HG03432 (cell line): ENCODE data around the gene ADGRG7.
"Not testable (repeated sequence)": the region's sequence is repeated elsewhere in the genome, so short reads cannot be mapped to it uniquely, and the experiment has no call there.

Experiments
- ATAC-seq: cut with Tn5 transposase; IDR thresholded peaks from one replicate; pipeline ENCODE4 v1.9.1; 2021; ENCODE audit warnings: mild to moderate bottlenecking, moderate library complexity; ENCODE audit not compliant: unreplicated experiment

ADGRG7 gene

DNA sequence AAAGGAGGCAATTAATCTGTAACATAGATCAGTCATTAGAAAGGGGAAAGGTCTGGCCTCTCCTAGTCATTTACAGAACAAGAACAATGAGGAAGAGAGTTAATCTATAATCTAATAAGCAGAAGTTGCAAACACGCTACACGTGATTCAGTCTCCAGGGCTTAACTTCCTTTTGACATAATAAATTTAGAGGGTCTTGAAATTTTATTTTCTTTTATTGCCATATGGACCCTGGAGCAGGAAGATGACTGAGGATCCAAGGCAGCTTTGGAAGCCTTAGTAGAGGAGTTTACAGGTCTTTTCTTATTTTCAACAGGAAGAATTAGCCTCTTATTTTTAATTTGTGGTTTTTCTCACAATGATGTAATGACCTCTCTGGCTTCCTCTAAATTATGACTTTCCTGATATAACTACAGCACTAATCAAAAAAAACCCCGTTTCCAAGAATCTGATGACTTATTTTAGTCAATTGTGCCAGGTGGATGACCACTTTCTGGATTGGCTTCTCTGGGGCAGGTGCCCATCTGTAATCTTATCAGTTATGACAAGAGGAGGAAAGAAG, 32.2 kb downstream of the ADGRG7 start:
- peak; percentile 89 for ATAC-seq

DNA sequence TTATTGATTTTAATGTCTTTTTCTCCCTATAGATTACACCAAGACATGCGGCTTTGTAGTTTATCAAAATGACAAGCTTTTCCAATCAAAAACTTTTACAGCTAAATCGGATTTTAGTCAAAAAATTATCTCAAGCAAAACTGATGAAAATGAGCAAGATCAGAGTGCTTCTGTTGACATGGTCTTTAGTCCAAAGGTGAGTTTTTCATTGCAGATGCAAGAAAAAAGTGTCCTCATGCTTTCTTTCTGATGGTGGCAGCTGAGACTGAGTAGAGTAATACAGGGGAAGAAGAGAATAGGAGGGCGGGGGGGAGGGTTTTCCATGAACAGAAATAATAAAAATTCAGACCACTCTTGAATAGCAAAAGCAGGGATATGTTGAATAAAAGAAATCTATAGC, 36.5 kb downstream of the ADGRG7 start:
- ATAC-seq = no peak

DNA sequence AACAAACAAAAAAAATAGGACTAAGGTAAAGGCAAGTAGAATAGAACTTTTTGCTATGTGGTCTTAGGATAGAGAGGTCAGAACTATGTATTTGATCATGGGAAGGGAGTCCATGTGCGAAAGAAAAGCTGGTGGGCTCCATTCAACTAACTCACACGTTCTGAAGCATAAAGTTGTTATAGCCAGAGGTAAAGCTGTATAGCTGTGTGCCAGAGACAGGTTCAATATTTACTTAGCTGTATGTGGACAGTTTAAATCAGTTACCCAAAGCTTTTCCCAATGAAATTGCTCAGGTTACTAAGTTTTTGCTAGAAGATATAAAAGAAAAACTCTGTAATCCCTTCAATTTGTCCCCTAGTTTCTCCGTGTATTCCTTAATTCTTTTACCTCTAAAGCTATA, 37.8 kb downstream of the ADGRG7 start:
- ATAC-seq = no peak

DNA sequence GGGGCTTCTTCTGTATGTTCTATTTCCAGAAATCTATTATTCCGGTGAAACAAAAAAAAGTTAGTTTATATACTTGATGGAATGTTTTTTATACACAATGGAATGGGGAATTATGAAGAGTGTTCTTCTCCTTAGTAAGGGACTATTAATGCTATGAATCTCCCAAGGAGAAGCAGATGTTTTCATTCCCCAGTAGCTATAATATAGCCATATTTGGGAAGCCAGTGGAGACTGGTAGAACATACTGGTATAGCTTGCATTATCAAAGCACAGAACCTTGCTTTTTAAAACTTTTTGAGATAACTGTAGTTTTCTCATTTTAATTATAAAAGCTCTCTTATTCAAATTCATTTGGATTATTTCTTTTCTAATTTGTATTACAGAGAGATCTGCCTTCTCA, 38.3 kb downstream of the ADGRG7 start:
- ATAC-seq = no peak

DNA sequence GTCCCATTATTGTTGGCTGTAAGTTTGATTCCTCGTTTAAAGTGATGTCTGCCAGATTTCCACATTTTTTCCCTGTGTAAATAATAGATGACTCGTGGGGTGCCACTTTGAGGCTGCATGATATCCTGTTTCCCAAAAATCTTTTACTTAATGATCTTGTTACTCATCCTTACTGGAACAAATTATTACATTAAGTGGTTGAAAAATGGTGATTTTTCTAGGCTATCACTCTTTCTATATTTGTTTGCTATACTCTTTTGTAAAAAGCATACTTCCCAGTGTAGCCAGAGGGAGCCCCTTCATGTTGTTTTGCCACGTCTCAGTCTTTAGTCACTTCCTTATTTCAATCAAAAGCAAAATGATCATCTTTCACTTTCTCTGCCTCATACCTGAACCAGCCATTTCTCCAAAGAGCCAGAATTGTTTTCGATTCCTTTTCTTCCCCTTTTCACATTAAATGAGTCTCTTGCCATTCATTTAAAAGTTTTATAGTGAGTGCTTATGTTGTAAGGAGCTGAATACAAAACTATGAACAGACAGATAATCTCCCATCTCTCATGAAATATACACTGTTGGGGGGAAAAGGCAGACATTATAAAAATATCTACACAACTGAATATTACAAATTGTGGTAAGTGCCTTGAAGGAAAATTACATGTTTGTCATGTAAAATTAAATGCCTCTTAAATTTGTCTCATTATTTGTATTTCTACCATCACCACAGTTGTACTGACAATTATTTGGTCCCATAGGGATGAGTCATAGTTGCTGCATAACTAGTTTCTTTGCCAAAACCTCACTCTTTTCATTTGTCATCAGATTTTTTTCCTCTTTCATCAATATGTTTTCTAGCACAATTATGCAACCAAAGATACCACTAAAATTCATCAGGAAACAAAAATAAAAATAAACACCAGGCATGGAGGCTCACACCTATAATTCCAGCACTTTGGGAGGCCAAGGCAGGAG, 41.5 kb downstream of the ADGRG7 start:
- ATAC-seq = peak; percentile 99

DNA sequence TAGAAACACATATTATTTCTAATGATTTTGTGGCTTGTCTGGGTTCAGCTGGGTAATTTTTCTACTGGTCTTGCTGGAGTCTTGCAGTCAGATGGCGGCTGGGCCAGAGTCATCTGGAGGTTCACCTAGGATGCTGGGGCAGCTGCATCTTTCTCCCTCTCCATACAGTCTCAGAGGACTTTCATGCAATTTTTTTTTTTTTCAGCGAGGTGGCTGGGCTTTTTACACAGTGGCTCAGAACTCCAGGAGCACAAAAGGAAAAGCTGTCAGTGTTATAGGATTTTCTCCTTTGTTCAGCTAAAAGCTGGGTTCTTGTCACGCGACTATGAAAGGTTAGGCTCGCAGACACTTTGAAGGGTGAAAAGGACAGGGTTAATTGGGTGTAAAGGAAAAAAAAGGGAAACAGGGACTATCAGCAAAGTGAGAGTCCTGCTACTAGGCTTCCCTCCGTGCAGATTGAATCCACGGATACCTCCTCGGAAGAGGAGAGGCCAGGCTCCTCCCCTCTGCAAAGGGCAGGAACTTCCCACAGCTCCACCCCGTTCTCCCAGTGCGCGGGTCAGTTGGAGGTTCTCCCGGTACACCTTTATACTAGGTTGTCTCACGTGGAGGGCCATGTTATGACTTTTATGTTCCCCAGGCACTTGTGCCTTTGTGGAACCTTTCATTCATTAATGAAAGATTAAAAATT, 44.3 kb downstream of the ADGRG7 start:
- no peak for ATAC-seq

DNA sequence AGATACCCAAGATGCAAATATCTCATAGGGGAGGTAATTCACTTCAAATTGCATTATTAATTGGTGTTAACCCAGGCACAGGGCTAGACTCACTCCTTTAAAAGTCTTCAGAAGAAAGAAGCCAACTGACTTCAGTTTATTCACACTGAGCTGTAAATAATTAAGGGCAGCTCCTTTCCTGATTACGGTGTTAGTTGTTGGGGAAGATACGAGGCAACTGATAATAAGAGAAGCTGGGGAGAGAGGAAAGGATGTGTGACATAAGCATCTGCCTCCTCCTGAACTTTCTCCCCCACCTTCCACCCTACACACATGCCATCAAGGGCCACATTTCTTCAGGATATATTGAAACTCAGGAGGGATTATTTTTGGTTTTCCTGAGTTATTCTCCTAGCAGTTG, 47.5 kb downstream of the ADGRG7 start:
- no peak for ATAC-seq

DNA sequence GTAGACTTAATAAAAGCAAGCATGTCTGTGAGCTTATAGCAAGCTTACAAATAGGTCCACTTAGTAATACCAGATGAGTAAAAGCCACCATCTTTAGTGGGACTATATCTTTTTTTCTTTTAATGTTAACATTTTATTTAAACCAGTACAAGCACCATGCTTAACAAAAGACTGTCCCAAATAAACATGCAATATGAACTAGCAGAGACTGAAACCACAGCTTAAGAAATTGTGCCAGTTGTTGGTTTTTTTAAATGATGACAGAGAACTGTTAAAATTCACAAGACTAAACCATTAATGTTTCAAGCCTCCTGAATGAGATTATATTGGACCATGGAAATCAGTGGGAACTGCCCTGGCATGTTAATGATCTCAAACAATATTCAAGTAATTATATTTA, 51.9 kb downstream of the ADGRG7 start:
- ATAC-seq = not testable (repeated sequence)

DNA sequence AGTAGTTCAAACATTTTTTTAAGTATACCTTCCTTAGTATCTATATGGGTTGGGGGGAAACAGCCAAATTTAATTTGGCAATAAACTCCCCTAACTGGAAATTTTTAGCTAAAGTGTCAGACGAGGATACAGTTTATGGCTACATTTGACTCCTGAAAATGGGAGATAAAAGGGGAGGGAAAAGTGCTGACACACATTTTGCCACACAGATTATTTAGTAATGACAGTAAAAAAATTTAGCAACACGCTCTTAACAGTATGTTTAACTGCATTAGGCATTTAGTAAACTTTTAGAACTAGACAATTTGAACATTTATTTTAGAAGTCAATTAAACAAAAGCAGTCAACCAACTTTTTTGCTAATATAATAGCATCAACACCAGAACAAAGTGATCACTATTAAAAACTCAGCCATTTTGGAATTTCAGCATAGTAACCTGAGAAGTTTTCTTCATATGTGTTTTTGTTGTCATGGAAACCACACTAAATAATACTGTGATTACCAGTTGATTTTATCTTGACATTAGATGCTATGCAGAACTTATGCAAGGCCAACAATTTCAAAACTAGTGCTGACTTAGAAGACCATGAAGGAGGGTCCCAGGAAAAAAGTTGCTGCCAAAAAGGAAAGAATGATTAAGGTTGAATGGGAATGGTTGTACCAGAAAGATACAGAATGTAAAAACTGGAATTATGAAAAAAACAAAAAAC, 52.9 kb downstream of the ADGRG7 start:
- no peak for ATAC-seq

DNA sequence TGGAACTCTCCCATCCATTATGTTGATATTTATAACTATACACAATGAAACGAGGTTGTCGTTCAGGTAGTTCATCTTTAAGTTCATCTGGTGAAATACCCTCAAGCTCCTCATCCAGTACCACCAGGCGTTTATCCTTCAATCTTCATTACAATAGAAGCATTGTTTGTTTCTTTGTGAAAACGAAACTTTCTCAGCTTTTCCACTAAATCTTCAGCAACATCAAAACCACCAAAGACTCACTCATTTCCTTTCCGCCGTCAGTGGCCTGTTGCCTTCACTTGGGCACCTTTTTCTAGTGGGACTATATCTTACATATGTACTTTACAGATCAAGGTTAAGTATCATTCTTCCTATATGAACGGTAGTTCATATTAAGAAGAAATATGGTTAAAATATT, 55.8 kb downstream of the ADGRG7 start:
- ATAC-seq = peak; percentile 57

DNA sequence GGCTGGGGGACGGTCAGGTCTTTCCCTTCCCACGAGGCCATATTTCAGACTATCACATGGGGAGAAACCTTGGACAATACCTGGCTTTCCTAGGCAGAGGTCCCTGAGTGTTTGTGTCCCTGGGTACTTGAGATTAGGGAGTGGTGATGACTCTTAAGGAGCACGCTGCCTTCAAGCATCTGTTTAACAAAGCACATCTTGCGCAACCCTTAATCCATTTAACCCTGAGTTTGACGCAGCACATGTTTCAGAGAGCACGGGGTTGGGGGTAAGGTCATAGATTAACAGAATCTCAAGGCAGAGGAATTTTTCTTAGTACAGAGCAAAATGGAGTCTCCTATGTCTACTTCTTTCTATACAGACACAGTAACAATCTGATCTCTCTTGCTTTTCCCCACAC, 57.3 kb downstream of the ADGRG7 start:
- ATAC-seq = not testable (repeated sequence)

DNA sequence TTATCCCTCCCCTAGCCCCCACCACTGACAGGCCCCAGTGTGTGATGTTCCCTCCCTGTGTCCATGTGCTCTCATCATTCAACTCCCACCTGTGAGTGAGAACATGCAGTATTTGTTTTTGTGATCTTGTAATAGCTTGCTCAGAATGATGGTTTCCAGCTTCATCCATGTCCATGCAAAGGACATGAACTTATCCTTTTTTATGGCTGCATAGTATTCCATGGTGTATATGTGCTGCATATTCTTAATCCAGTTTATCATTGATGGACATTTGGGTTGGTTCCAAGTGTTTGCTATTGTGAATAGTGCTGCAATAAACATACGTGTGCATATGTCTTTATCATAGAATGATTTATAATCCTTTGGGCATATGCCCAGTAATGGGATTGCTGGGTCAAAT, 57.9 kb downstream of the ADGRG7 start:
- not testable (repeated sequence) for ATAC-seq

DNA sequence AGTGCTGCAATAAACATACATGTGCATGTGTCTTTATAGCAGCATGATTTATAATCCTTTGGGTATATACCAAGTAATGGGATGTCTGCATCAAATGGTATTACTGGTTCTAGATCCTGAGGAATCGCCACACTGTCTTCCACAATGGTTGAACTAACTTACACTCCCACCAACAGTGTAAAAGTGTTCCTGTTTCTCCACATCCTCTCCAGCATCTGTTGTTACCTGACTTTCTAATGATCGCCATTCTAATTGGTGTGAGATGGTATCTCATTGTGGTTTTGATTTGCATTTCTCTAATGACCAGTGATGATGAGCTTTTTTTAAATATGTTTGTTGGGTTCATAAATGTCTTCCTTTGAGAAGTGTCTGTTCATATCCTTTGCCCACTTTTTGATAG, 61.6 kb downstream of the ADGRG7 start:
- ATAC-seq = not testable (repeated sequence)

DNA sequence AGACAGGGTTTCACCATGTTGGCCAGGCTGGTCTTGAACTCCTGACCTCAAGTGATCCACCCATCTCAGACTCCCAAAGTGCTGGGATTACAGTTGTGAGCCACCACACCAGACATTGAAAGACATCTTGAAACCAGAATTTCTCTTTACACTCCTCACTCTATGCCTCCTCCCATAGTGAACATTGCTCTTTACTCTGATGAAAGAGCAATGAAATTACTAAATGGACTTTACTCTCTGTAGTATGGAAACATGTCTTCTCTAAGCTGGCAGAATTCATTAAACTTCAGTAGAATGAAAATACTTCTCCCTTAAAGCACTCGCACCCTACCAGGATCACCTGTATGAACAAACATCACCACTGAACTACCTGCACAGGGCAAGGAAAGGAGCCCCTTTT, 72.1 kb downstream of the ADGRG7 start:
- no peak for ATAC-seq

DNA sequence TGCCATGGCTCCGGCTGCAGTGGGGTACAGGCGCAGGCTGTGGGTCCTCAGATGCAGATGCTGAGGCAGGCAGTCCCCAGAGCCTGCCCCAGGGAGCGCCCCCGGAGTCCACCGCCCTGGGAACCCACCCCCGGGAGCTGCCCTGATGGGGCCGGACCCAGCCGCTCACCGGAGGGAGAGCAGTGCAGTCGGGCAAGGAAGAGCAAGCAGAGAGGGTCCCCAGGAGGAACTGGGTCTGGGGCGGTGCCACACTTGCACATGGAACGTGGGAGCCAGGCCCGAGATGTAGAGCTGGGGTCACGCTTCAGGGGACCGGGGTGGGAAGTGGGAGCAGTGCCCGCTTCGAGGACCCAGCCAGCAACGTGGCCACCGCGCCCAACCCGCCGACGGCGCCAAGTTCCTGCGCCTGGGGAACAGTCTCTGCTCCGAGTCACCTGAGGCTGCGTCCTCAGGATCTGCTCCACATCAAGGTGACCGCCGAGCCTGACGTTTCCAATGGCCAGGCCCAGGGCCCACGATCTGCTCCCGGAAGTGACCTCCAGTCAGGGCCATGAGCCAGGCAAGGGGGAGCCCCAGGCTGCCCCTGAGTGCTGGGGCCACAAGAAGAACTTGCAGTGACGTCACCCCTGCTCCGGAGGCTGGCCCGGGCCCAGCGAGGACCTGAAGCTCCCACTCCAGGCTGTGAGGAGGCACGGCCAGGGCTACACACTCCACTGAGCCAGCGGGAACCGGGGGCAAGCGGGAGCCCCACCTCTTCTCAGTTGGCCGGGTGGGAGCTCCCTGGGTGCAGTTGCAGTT, 72.9 kb downstream of the ADGRG7 start:
- no peak for ATAC-seq

DNA sequence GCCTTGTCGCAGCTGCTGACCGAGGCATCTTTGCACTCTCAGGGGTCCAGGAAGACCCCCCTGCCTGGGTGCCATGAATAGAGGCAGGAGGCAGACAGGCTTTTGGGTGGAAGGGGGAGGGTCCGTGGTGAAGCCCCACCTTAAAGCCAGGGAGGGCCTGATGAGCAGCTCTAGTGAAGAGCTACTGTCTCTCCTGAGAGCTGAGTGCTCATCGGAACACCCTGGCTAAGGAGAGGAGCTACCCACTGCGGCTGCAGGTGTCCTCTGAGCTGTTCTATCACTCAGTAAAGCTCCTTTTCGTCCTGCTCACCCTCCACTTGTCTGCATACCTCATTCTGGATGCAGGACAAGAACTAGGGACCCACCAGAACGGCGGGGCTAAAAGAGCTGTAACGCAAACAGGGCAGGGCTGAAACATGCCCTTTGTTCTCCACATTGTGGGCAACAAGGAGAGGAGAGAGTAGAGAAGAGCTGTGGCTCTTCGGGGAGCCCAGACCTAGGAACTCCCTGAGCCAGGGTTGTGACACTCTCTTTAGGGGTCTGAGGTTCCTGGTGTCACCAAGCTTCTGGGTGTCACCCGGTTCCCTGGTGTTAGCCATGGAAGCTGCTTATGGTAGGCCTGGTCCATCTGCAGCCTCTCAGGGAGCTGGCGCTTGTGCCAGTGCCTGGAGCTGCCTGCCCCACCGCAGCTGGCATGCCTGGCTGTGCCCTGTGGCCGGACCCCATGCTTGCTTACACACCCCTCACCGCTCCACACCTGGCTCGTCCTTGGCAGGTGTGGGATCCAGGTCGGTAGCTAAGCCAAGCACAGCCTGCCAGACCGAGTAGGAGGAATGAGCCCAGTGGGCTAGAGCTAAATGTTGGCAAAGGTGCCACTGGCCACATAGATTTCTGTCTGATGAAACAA, 73.7 kb downstream of the ADGRG7 start:
- no peak for ATAC-seq

DNA sequence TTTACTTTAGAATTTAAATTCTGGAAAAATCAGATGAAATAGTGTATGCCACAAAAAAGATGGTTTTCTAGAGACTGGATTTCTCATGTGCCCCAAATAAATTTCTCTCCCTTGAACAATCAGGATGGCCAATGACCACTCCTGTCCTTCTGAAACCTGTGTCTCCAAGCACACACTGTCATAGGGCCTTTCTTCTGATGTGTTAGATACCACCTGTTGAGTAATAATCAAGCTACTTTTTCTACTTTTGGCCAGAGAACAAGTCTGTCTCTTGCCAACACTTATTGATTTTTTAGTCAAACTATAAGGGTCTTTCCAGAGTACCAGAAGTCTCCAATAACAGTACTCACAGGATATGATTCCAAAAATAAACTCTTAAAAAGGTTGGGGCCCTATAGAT, 83.8 kb downstream of the ADGRG7 start:
- no peak for ATAC-seq

DNA sequence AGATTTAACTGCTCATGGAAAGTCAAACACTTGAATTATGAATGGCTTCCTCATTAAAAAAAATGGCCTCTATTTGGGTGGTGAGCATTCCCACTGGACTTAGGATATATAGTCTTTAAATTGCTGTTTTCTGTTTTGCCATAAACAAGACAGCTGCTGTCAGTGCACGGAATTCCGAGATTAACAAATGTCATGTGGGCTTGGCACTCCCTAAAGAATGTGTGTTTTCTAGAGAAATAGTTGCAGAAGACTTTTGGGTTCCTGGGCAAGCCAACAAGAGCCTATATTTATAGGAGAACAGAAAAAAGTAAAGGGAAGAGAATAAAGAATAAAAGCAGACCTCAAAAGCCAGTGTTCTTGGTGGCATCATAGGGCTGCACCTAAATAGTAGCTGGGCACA, 86.3 kb downstream of the ADGRG7 start:
- no peak for ATAC-seq

DNA sequence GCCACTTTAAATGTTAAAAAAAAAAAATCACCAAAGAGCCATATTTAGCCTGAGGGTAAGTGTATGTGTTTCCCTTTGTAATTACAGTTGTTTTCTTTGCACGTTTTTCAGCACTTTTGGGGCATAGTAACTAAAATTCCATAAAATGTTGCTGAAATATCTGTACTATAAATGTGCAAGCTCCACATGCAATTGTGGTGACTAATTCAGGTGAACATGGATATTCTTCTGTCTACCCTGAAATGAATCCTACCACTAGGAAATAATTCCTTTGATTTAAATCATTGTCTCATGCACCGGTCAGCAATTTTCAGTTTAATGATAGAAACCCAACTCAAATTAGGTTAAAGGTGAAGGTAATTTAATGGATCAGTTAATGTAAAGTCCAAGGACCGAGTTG, 86.8 kb downstream of the ADGRG7 start:
- ATAC-seq = no peak
